ENCODE measurements around the gene COL20A1.
"Not testable (repeated sequence)": the region's sequence is repeated elsewhere in the genome, so short reads cannot be mapped to it uniquely, and the experiment has no call there.

COL20A1 gene

GRCh38 chr20:63291811-63292210, 1.2 kb upstream of the COL20A1 start:
- FAIRE-seq, result no peak

- FAIRE-seq, result no peak
Observed at GRCh38 chr20:63292292-63292701, 689 bp upstream of the COL20A1 start.

- FAIRE-seq, result no peak
Observed at GRCh38 chr20:63293456-63293855, 470 bp downstream of the COL20A1 start.

GRCh38 chr20:63293871-63294535, 1.0 kb downstream of the COL20A1 start:
- no peak for FAIRE-seq

DNA sequence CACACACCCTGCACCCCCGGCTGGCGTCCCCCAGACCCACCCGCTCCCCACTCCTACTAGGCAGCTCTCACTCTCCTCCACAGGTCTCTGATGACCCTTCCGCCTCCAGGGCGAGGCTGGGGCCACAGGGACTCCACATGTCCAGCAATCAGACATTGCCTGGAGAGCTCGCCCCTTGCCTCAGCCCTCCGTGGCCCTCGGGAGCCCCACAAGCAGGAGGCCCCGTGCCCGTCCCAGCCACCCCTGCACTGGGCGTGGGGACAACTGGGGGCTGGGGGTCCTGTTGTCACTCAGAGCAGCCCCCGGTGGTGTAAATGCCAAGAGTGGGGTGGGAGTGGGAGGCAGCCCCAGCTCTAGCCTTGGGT, 1.5 kb downstream of the COL20A1 start:
- FAIRE-seq, result no peak

GRCh38 chr20:63295018-63295417, 2.0 kb downstream of the COL20A1 start:
- no peak for FAIRE-seq

DNA sequence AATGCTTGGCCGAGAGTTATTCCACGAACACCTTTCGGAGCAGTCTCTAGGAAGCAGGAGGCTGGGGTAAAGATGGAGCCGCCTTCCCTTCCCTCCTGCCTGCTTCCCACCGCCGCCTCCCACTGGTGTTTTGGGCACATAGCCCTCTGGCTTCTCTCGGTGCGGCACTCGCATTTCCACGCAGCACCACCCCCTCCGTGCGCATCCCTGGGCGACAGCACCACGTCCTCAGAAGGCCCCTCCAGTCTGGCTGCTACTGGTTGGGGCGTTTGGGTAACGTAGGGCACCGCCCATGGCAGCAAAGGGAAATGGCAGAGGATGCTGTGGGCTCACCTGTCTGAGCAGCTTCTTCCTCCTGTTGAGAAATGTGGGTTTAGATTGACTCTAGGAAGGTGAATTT, 2.4 kb downstream of the COL20A1 start:
- FAIRE-seq, result no peak

DNA sequence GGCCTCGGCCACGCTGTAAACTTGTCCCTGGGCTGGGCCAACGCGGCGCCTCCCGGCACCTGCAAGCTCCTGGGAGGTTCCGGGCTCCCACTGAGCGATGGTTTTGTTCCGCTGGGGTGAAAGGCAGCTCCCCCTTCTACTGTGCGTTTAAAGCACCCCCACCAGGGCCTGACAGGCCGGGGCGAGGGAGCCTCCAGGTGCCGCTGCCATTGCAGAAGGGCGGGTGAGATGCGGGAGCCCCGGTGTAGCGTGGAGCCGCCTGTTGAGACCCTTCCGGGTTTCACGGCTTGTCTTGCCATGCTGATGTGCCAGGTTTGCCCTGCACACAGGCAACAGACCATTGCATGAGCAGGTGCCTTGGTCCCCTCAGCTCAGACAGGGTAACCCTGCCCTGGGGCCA, 2.9 kb downstream of the COL20A1 start:
- FAIRE-seq, result no peak

GRCh38 chr20:63296531-63297299, 3.7 kb downstream of the COL20A1 start:
- FAIRE-seq, result no peak

DNA sequence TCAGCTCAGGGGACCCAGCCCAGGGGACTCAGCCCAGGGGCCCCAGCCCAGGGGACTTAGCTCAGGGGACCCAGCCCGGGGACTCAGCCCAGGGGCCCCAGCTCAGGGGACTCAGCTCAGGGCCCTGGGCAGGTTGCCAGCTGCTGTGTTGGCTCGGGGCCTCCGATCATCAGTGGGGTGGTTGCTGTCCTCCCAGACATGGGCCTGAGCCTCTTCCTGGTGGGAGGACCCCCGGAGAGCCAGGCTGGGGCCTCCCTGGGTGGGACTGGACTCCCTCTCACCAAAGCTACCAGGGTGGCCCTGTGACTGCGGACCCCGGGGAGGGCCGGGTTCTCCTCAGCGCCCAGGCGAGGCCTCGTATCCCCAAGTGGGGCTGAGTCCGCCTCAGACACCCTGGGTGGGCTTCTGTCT, 4.4 kb downstream of the COL20A1 start:
- no peak for FAIRE-seq

GRCh38 chr20:63297796-63298572, 5.0 kb downstream of the COL20A1 start:
- FAIRE-seq, result no peak

- FAIRE-seq, result no peak
Observed at GRCh38 chr20:63298731-63299312, 5.8 kb downstream of the COL20A1 start.

GRCh38 chr20:63301671-63302070, 8.7 kb downstream of the COL20A1 start:
- FAIRE-seq, result no peak

- no peak for FAIRE-seq
Observed at GRCh38 chr20:63303095-63303666, 10.2 kb downstream of the COL20A1 start.

DNA sequence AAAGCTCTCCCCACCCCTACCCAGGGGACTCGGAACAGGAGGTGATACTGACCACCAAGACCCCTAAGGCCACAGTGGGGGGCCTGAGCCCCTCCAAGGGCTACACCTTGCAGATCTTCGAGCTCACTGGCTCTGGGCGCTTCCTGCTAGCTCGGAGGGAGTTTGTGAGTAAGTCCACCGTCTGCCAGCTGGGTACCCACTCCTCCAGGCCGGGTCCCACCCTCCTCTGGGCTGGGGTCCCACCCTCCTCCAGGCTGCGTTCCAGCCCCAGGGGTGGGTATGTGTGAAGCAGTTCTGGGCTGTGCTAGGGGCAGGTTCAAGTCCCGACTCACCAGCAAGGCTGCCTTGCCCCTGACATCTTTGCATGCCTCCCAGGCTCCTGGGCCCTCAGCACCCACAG, 12.4 kb downstream of the COL20A1 start:
- no peak for FAIRE-seq

GRCh38 chr20:63305933-63306672, 13.1 kb downstream of the COL20A1 start:
- not testable (repeated sequence) for FAIRE-seq

- no peak for FAIRE-seq
Observed at GRCh38 chr20:63306673-63307537, 13.9 kb downstream of the COL20A1 start.

DNA sequence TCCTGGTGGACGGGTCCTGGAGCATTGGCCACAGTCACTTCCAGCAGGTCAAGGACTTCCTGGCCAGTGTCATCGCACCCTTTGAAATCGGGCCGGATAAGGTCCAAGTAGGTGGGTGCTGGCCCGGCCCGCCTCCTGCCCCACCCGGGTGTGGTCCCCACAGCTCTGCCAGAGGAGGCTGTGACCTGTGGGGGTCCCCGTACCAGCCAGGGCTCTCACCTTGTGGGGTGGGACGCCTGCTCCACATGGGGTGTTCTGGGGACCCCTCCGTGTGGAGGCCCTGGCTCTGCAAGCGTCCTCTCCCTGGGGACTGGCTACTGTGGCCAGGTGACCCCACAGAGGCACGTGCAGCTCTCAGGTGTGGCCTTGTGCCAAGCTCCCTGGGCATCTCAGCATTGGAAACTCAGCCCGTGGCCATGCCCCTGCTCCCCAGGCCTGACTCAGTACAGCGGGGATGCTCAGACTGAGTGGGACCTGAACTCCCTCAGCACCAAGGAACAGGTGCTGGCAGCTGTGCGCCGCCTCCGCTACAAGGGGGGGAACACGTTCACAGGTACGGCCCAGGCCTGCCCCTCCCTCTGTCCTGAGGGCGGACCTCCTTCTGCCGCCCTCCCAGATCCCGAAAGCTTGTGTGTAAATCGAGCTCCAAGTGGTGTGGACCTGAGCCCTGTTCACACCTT, 14.7 kb downstream of the COL20A1 start:
- FAIRE-seq, result no peak

GRCh38 chr20:63308218-63308911, 15.4 kb downstream of the COL20A1 start:
- no peak for FAIRE-seq

Measured in colon (tissue), 2 donors.